Measurements from ENCODE around the gene ADAMTS17.

Gene ADAMTS17

GRCh38 chr15:100032358-100033085 is 309.3 kb downstream of the ADAMTS17 start:
- no peak for TF ChIP-seq CTCF (conservative IDR thresholded peaks at IDR 0.05)
- no peak overlapping the region for H3K27ac ChIP-seq

- TF ChIP-seq CTCF (conservative IDR thresholded peaks at IDR 0.05): no peak
- TF ChIP-seq ZFX (IDR thresholded peaks at IDR 0.05): no peak
- H3K27ac ChIP-seq: no peak overlapping the region
Observed at GRCh38 chr15:100031665-100032357, 310.0 kb downstream of the ADAMTS17 start.

DNA sequence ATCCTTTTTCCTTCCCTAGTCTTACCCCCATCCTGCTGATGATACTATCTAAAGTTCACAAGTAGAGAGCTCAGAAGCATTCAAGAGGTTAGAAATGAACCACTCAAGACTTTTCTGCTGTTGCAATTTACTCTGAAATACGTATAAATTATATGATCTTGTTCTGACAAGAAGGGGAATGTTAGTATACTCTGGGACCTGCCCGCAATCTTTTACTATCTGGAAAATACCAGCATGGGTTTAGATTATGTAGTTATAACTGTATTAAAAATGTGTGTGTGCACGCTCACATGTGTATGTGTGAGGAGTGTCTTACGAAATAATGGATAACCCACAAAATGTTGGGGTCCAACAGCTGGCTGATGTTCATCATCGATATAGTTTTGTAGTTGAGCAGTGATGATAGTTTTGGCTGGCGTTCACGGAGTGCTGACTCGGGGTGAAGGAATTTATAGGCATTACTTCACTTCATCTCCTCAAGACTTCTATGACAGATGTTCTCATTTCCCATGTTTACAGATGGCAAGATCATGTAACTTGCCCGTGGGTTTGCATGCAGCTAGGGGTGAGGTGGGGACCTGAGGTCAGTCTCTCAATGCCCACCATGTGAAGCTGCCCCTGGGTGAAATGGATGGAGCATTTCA is 311.1 kb downstream of the ADAMTS17 start:
- TF ChIP-seq CTCF (conservative IDR thresholded peaks at IDR 0.05) (no peak), ZFX (IDR thresholded peaks at IDR 0.05) (no peak)
- no peak overlapping the region for H3K27ac ChIP-seq

DNA sequence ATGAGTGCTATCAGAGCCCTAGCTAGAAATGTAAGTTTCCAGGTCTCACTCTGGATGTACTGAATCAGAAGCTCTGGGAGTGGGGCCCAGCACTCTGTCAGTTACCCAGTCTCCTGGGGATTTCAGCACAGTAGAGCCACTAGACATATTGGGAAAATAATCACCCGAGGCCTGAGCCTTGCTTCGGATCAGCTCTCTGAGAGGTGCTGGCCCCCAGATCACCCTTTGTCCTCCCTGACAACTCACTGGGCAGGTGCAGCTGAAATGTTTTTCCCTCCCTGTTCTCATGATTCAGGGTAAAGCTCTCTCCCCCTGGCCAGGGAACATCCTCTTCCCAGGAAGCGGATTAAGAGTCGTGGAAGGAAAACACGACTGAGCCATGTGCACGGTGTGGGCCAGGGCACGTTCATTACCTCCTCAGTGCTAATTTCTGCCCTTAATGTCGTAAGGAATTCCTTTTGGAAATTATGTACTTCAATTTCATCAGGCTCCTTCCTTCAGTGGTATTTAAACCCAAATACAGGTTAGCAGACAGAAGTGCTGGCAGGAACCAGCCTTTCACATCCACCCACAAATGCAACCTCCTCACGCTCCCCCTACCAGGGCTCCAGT is 311.8 kb downstream of the ADAMTS17 start:
- TF ChIP-seq CTCF (conservative IDR thresholded peaks at IDR 0.05) (no peak), ZFX (IDR thresholded peaks at IDR 0.05) (no peak)
- H3K27ac ChIP-seq: no peak overlapping the region

DNA sequence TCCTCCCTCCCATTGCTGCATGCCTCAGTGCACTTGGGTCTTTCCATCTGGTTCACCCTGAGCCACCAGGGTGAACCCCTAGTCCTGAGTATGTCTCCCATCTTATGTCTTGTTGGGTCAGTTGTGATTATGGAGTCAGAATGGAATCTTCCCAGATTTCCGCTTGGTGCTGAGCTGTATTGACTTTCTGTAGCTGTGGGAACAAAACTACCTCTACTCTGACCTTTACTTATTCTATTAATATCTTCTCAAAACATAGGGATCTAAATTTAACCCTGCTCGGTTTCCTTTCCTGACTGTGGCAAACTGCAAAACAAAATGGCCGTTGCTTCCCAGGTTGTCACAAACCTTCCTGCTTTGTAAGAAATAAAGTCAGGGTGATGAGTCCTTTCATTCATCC is 312.7 kb downstream of the ADAMTS17 start:
- TF ChIP-seq ZFX (IDR thresholded peaks at IDR 0.05) (no peak), CTCF (conservative IDR thresholded peaks at IDR 0.05) (no peak)
- H3K27ac ChIP-seq: no peak overlapping the region

DNA sequence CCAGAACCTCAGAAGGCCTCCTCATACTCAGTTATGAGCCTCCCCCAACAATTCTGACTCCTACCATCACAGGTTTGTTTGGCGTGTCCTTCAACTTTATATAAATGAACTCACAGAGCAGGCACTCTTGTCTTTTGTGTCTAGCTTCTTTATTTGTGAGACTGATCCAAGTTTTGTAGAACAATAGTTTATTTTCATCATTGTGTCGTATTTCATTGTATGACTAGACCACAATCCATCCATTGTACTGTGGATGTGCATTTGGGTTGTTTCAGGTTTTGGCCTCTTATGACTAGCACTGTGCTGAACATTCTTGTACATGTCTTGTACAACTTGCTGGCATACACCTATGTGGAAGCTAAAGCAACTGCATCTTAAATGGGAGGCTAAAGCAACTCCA is 315.7 kb downstream of the ADAMTS17 start:
- H3K27ac ChIP-seq: no peak overlapping the region
- no peak for TF ChIP-seq ZFX (IDR thresholded peaks at IDR 0.05)
- TF ChIP-seq CTCF (conservative IDR thresholded peaks at IDR 0.05): no peak

DNA sequence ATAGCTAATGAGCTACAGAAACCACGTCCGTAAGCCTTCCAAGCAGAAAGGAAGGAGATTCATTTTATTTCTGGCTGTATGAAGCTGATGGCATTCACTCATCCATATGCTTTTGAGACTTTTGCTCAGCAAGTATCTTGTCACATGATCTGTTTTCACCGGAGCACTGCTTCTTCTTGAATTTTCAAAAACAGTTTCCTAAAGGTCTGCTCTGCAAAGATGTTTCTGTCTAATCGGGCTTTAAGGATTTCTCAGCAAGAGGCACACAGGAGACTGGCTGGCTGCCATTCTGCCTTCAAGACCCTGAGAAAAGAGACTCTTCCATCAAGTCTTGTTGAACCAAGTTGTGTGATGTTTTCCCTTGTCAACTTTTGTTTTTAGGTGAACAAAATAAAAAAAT is 319.0 kb downstream of the ADAMTS17 start:
- no peak overlapping the region for H3K27ac ChIP-seq
- TF ChIP-seq ZFX (IDR thresholded peaks at IDR 0.05) (no peak), CTCF (conservative IDR thresholded peaks at IDR 0.05) (no peak)
